Mesothelial cell of epicardium (in vitro differentiated cells): ENCODE results near the gene QSOX1. TPM values are rescaled to one million over a fixed set of nuclear protein-coding genes. Genes with fewer than 3 reads are reported as not detected.

ENCODE experiments used
- DNase-seq, 2 experiments: peaks; one replicate each; pipeline ENCODE4 v3.0.0; 2021; ENCODE audit warnings: low spot score in 2 of 2; ENCODE audit not compliant: unreplicated experiment in 2 of 2
- H3K27ac Mint-ChIP-seq: 2 replicates; pipeline ENCODE4 v1.8.0; 2021; ENCODE audit warnings: mixed read lengths
- H3K27me3 Mint-ChIP-seq: 2 replicates; pipeline ENCODE4 v1.8.0; 2021; ENCODE audit warnings: low read depth, mixed read lengths
- H3K36me3 Mint-ChIP-seq: 2 replicates; pipeline ENCODE4 v1.8.0; 2021; ENCODE audit warnings: mixed read lengths
- H3K4me1 Mint-ChIP-seq: 2 replicates; pipeline ENCODE4 v1.8.0; 2021; ENCODE audit warnings: mixed read lengths
- H3K4me3 Mint-ChIP-seq: 2 replicates; pipeline ENCODE4 v1.8.0; 2021; ENCODE audit warnings: mild to moderate bottlenecking, moderate library complexity, mixed read lengths
- H3K9me3 Mint-ChIP-seq: 2 replicates; pipeline ENCODE4 v1.8.0; 2021; ENCODE audit warnings: mixed read lengths
- total RNA-seq: library from RNA; stranded (reverse); gene quantifications from 3 replicates; pipeline ENCODE4 v1.2.1, GENCODE V29; 2021
- TF ChIP-seq, protein P1 (sequence below): fragments of 200-600 bp; sonication (generic); IDR thresholded peaks from one replicate; pipeline ENCODE4 v1.5.0; 2021; ENCODE audit warnings: antibody characterized with exemption; ENCODE audit not compliant: unreplicated experiment

The QSOX1 gene
- total RNA-seq, 1 donor from 2014 or later: 70.6 TPM

DNA sequence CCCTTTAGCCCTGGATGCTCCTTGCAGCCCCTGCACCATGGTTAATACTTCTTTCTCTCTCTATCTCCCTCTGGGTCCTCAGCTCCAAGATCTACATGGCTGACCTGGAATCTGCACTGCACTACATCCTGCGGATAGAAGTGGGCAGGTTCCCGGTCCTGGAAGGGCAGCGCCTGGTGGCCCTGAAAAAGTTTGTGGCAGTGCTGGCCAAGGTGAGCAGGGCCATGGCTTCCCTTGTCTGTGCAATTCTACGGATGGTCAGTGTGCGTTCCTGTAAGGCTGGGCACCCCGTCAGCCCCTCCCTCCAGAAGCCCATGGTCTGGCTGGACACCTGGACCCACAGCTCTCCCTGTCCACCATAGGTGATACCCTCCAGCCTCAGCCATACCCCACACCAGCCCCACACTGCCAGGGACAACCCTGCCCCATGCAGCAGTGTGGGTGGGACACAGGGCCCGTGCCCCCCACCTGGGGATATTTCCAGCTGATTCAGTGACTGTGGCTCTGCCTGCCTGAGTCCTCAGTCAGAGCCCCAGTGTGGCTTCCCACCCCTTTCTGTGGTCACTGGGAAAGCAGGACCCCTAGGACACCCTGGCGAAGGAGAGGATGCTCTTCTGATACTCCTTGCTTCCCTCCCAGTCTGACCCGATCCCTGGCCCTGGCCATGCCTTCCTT is 31.4 kb downstream of the QSOX1 start:
- Mint-ChIP-seq H3K9me3 (no peaks in the 10 kb centered on the region), H3K27me3 (no peaks in the 10 kb centered on the region), H3K4me3 (no peak overlapping the region), H3K4me1 (no peaks in the 10 kb centered on the region), H3K27ac (no peak overlapping the region), H3K36me3 (peaks cover 12% of the 10 kb centered on the region)
- TF ChIP-seq, protein P1, sequence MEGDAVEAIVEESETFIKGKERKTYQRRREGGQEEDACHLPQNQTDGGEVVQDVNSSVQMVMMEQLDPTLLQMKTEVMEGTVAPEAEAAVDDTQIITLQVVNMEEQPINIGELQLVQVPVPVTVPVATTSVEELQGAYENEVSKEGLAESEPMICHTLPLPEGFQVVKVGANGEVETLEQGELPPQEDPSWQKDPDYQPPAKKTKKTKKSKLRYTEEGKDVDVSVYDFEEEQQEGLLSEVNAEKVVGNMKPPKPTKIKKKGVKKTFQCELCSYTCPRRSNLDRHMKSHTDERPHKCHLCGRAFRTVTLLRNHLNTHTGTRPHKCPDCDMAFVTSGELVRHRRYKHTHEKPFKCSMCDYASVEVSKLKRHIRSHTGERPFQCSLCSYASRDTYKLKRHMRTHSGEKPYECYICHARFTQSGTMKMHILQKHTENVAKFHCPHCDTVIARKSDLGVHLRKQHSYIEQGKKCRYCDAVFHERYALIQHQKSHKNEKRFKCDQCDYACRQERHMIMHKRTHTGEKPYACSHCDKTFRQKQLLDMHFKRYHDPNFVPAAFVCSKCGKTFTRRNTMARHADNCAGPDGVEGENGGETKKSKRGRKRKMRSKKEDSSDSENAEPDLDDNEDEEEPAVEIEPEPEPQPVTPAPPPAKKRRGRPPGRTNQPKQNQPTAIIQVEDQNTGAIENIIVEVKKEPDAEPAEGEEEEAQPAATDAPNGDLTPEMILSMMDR: no peak
- no peak for DNase-seq

DNA sequence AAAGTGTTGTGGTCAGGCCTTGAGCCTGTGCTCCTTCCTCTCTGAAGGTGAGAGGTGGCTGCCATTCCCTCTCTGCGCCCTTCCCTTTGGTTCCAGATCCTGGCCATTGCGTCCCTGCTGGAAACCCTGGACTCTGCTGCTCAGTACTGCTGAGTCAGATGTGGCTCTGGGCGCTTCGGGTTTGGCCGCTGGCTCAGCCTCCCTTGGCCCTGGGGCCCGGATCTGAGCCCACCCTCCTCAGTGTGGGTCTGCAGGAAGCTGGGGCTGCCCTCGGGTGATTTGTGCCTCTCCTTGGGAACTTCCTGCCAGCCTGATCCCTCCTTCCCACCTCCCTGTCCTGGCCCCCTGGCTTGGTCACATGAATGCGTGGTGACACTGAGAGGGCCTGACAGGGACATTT is 32.2 kb downstream of the QSOX1 start:
- Mint-ChIP-seq H3K4me3 (no peak overlapping the region), H3K4me1 (no peaks in the 10 kb centered on the region), H3K36me3 (peaks cover 16% of the 10 kb centered on the region), H3K9me3 (no peaks in the 10 kb centered on the region), H3K27ac (no peak overlapping the region), H3K27me3 (no peaks in the 10 kb centered on the region)
- TF ChIP-seq, protein P1: no peak
- no peak for DNase-seq

GRCh38 chr1:180187626-180188025 is 33.0 kb downstream of the QSOX1 start:
- no peak overlapping the region for H3K27ac Mint-ChIP-seq
- H3K27me3 Mint-ChIP-seq: no peaks in the 10 kb centered on the region
- H3K36me3 Mint-ChIP-seq: peaks cover 14% of the 10 kb centered on the region
- H3K4me3 Mint-ChIP-seq: no peak overlapping the region
- H3K9me3 Mint-ChIP-seq: no peaks in the 10 kb centered on the region
- no peaks in the 10 kb centered on the region for H3K4me1 Mint-ChIP-seq
- DNase-seq: no peak
- TF ChIP-seq, protein P1: no peak

GRCh38 chr1:180188091-180188506 is 33.4 kb downstream of the QSOX1 start:
- H3K27ac Mint-ChIP-seq: no peak overlapping the region
- H3K4me1 Mint-ChIP-seq: no peaks in the 10 kb centered on the region
- H3K9me3 Mint-ChIP-seq: no peaks in the 10 kb centered on the region
- H3K36me3 Mint-ChIP-seq: peaks cover 17% of the 10 kb centered on the region
- TF ChIP-seq, protein P1: peak; percentile 65
- no peak overlapping the region for H3K4me3 Mint-ChIP-seq
- DNase-seq: peak in 1 of 2 experiments; percentile 72
- H3K27me3 Mint-ChIP-seq: no peaks in the 10 kb centered on the region

DNA sequence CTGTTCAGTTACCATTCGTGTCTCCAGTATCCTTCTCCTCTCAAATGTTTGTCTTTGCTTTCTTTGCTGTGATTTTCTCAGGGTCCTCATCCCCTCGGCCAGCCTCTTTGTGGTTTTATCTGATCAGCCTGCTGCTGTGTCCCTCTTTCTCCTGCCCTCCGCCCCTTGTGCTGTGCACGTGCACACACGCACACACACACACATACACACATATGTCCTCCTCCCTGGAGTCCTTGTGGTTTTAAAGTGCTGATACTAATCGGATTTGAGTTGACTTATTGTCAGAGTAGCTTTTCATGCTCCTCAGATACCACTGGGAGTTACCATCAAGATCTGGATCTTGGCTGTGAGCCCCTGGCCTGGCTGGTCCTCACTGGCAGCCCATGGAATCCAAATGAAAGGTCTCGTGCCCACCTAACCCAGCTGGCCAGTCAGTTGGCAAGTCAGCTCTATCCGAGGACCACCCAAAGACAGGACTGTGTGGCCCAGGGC is 34.1 kb downstream of the QSOX1 start:
- no peaks in the 10 kb centered on the region for H3K9me3 Mint-ChIP-seq

More for the DNA sequence above, 34.1 kb downstream of the QSOX1 start:
- no peak overlapping the region for H3K4me3 Mint-ChIP-seq
- H3K27me3 Mint-ChIP-seq: no peaks in the 10 kb centered on the region
- TF ChIP-seq, protein P1: no peak
- no peak for DNase-seq
- H3K36me3 Mint-ChIP-seq: peaks cover 18% of the 10 kb centered on the region
- H3K27ac Mint-ChIP-seq: no peak overlapping the region
- no peaks in the 10 kb centered on the region for H3K4me1 Mint-ChIP-seq
